ENCODE results near the gene ZBTB7C.

ZBTB7C gene

DNA sequence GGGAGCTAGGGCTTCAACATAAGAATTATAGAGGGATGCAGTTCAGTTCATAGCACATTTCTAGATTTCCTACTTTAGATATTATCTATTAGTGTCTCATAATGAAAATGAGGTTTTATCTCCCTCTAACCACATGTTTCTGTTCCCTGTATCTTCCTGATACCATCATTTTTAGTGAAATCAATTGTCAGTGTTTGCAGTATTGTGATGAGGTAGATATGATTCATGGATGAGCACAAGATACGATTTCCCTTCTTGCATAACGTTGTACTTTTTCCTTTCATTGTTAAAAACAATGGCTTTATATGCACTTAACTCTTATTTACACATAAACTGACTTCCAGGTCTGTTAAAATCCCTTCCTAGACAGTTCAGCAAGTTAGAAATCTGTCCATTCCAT, 211.4 kb downstream of the ZBTB7C start:
- no peak for TF ChIP-seq CTCF (IDR thresholded peaks at IDR 0.05)

DNA sequence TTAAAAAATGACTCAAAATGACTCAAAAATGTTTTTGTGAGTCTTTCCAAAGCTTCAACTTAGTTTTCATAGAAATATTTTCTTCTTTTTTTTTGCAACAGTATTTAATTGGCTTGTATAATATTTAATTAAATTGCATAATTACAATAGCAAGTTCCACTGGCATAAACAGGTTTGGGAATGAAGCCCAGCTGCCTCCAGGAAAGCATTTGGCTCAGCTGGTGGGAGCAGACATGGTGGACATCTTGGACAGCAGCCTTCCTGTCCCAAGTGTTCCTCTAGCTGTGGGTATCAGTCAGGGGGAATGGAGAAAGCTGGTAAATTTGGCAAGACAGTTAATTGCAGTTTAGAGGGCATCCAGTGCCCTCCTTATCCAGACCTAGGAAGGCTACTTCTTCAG, 213.4 kb downstream of the ZBTB7C start:
- TF ChIP-seq CTCF (IDR thresholded peaks at IDR 0.05): no peak

DNA sequence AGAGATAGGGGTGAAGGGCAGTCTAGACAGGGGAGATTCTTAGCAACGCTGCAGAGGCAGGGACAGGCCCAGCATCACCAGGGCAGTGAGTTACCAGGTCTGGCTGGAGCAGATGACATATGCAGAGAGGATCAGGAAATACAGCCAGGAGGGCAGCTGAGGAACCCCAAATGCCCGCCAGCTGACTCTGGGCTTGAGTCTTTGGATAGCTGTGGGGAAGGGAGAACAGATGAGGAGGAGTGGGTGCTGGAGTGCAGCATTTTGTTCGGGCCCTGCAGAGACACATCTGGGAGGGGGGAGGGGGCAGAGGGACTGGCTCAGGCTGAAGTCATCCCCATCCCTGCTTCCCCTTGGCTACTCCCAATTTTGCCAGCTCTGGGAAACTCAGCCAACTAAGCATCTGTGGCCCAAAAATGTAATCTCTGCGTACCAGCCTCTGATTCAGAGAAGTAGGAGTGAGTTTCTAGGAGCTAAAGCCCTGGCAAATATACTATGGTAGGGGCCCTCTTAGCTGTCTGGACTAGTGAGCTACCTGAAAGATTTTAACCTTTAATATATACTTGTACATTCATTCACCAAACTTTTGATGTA, 214.5 kb downstream of the ZBTB7C start:
- no peak for TF ChIP-seq CTCF (IDR thresholded peaks at IDR 0.05)

- TF ChIP-seq CTCF (IDR thresholded peaks at IDR 0.05): no peak
Observed at GRCh38 chr18:48193521-48194492, 215.4 kb downstream of the ZBTB7C start.

DNA sequence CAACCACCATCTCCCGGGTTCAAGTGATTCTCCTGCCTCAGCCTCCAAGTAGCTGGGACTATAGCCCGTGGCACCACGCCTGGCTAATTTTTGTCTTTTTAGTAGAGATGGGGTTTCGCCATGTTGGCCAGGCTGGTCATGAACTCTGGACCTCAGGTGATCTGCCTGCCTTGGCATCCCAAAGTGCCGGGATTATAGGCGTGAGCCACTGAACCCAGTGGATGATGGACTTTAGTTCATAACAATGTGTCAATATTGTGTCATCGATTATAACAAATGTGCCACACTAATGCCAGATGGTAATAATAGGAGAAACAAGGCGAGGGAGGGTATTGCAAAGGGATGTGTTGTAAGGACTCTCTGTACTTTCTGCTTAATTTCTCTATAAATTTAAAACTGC, 216.6 kb downstream of the ZBTB7C start:
- TF ChIP-seq CTCF (IDR thresholded peaks at IDR 0.05): no peak

- TF ChIP-seq CTCF (IDR thresholded peaks at IDR 0.05): no peak
Observed at GRCh38 chr18:48191494-48191893, 217.7 kb downstream of the ZBTB7C start.

GRCh38 chr18:48190994-48191393, 218.2 kb downstream of the ZBTB7C start:
- TF ChIP-seq CTCF (IDR thresholded peaks at IDR 0.05): no peak

Data from LNCAP (cell line).